DOHH2 (cell line): ENCODE measurements around the gene SUSD4.

Experiments used
- CTCF ChIP-seq: fragments of 200-600 bp; sonication (generic); IDR thresholded peaks from one replicate; pipeline ENCODE4 v1.5.1; 2014; ENCODE audit warnings: antibody characterized with exemption, mild to moderate bottlenecking, low read depth, low read length; ENCODE audit not compliant: poor library complexity, severe bottlenecking
- EZH2phosphoT487 ChIP-seq: fragments of 200-600 bp; sonication (generic); IDR thresholded peaks from 2 replicates; pipeline ENCODE4 v1.6.1; 2017; ENCODE audit warnings: borderline replicate concordance, mild to moderate bottlenecking, antibody characterized with exemption, low read length, moderate library complexity, mixed read lengths

GRCh38 chr1:223331301-223331700 is 32.7 kb downstream of the SUSD4 start:
- TF ChIP-seq CTCF, result no peak
- no peak for TF ChIP-seq EZH2phosphoT487
